Measurements from ENCODE around the gene B3GLCT.

The B3GLCT gene

GRCh38 chr13:31263346-31263745 is 63.6 kb downstream of the B3GLCT start:
- Histone ChIP-seq H3K36me3 (ENCODE audit: control insufficient read depth in 2 of 2, insufficient read depth in 2 of 2, low read length in 2 of 2) (no peaks in the 10 kb centered on the region), H3K4me3 (ENCODE audit: low read length in 2 of 2) (no peak overlapping the region), H3K27me3 (ENCODE audit: control insufficient read depth in 2 of 2, insufficient read depth in 2 of 2, low read length in 2 of 2) (no peaks in the 10 kb centered on the region), H3K9me3 (ENCODE audit: control insufficient read depth in 2 of 2, low read length in 2 of 2) (peaks cover 0 to 5% of the 10 kb centered on the region in 2 donors), H3K27ac (ENCODE audit: low read depth in 2 of 2, low read length in 2 of 2) (no peak overlapping the region), H3K9ac (ENCODE audit: low read depth in 1 of 2, low read length in 2 of 2) (no peak overlapping the region), H3K4me1 (ENCODE audit: control insufficient read depth in 2 of 2, insufficient read depth in 2 of 2, low read length in 2 of 2) (no peaks in the 10 kb centered on the region)

- no peak overlapping the region for H3K4me3 ChIP-seq (ENCODE audit: low read length in 2 of 2)
- H3K9me3 ChIP-seq (ENCODE audit: control insufficient read depth in 2 of 2, low read length in 2 of 2): no peaks in the 10 kb centered on the region
- H3K36me3 ChIP-seq (ENCODE audit: control insufficient read depth in 2 of 2, insufficient read depth in 2 of 2, low read length in 2 of 2): no peaks in the 10 kb centered on the region
- no peaks in the 10 kb centered on the region for H3K27me3 ChIP-seq (ENCODE audit: control insufficient read depth in 2 of 2, insufficient read depth in 2 of 2, low read length in 2 of 2)
- no peak overlapping the region for H3K27ac ChIP-seq (ENCODE audit: low read depth in 2 of 2, low read length in 2 of 2)
- no peak overlapping the region for H3K9ac ChIP-seq (ENCODE audit: low read depth in 1 of 2, low read length in 2 of 2)
- no peaks in the 10 kb centered on the region for H3K4me1 ChIP-seq (ENCODE audit: control insufficient read depth in 2 of 2, insufficient read depth in 2 of 2, low read length in 2 of 2)
Observed at GRCh38 chr13:31264151-31264550, 64.4 kb downstream of the B3GLCT start.

GRCh38 chr13:31267126-31267784 is 67.5 kb downstream of the B3GLCT start:
- H3K36me3 ChIP-seq (ENCODE audit: control insufficient read depth in 2 of 2, insufficient read depth in 2 of 2, low read length in 2 of 2): no peaks in the 10 kb centered on the region
- no peak overlapping the region for H3K27ac ChIP-seq (ENCODE audit: low read depth in 2 of 2, low read length in 2 of 2)
- H3K9me3 ChIP-seq (ENCODE audit: control insufficient read depth in 2 of 2, low read length in 2 of 2): no peaks in the 10 kb centered on the region
- H3K4me1 ChIP-seq (ENCODE audit: control insufficient read depth in 2 of 2, insufficient read depth in 2 of 2, low read length in 2 of 2): no peaks in the 10 kb centered on the region
- H3K27me3 ChIP-seq (ENCODE audit: control insufficient read depth in 2 of 2, insufficient read depth in 2 of 2, low read length in 2 of 2): no peaks in the 10 kb centered on the region
- H3K9ac ChIP-seq (ENCODE audit: low read depth in 1 of 2, low read length in 2 of 2): no peak overlapping the region
- no peak overlapping the region for H3K4me3 ChIP-seq (ENCODE audit: low read length in 2 of 2)

- H3K27ac ChIP-seq (ENCODE audit: low read depth in 2 of 2, low read length in 2 of 2): no peak overlapping the region
- H3K4me1 ChIP-seq (ENCODE audit: control insufficient read depth in 2 of 2, insufficient read depth in 2 of 2, low read length in 2 of 2): no peaks in the 10 kb centered on the region
- peaks cover 5% of the 10 kb centered on the region in 2 donors for H3K36me3 ChIP-seq (ENCODE audit: control insufficient read depth in 2 of 2, insufficient read depth in 2 of 2, low read length in 2 of 2)
- no peaks in the 10 kb centered on the region for H3K27me3 ChIP-seq (ENCODE audit: control insufficient read depth in 2 of 2, insufficient read depth in 2 of 2, low read length in 2 of 2)
- no peak overlapping the region for H3K4me3 ChIP-seq (ENCODE audit: low read length in 2 of 2)
- H3K9me3 ChIP-seq (ENCODE audit: control insufficient read depth in 2 of 2, low read length in 2 of 2): no peaks in the 10 kb centered on the region
- H3K9ac ChIP-seq (ENCODE audit: low read depth in 1 of 2, low read length in 2 of 2): no peak overlapping the region
Observed at GRCh38 chr13:31274390-31274789, 74.6 kb downstream of the B3GLCT start.

- no peaks in the 10 kb centered on the region for H3K27me3 ChIP-seq (ENCODE audit: control insufficient read depth in 2 of 2, insufficient read depth in 2 of 2, low read length in 2 of 2)
- peaks cover 5% of the 10 kb centered on the region in 2 donors for H3K36me3 ChIP-seq (ENCODE audit: control insufficient read depth in 2 of 2, insufficient read depth in 2 of 2, low read length in 2 of 2)
- no peak overlapping the region for H3K4me3 ChIP-seq (ENCODE audit: low read length in 2 of 2)
- H3K9me3 ChIP-seq (ENCODE audit: control insufficient read depth in 2 of 2, low read length in 2 of 2): no peaks in the 10 kb centered on the region
- no peak overlapping the region for H3K27ac ChIP-seq (ENCODE audit: low read depth in 2 of 2, low read length in 2 of 2)
- no peaks in the 10 kb centered on the region for H3K4me1 ChIP-seq (ENCODE audit: control insufficient read depth in 2 of 2, insufficient read depth in 2 of 2, low read length in 2 of 2)
- no peak overlapping the region for H3K9ac ChIP-seq (ENCODE audit: low read depth in 1 of 2, low read length in 2 of 2)
Observed at GRCh38 chr13:31276421-31276820, 76.6 kb downstream of the B3GLCT start.

GRCh38 chr13:31278869-31279268 is 79.1 kb downstream of the B3GLCT start:
- peaks cover 5% of the 10 kb centered on the region in 2 donors for H3K36me3 ChIP-seq (ENCODE audit: control insufficient read depth in 2 of 2, insufficient read depth in 2 of 2, low read length in 2 of 2)
- no peak overlapping the region for H3K4me3 ChIP-seq (ENCODE audit: low read length in 2 of 2)
- H3K4me1 ChIP-seq (ENCODE audit: control insufficient read depth in 2 of 2, insufficient read depth in 2 of 2, low read length in 2 of 2): no peaks in the 10 kb centered on the region
- H3K9me3 ChIP-seq (ENCODE audit: control insufficient read depth in 2 of 2, low read length in 2 of 2): no peaks in the 10 kb centered on the region
- no peak overlapping the region for H3K27ac ChIP-seq (ENCODE audit: low read depth in 2 of 2, low read length in 2 of 2)
- H3K27me3 ChIP-seq (ENCODE audit: control insufficient read depth in 2 of 2, insufficient read depth in 2 of 2, low read length in 2 of 2): no peaks in the 10 kb centered on the region
- no peak overlapping the region for H3K9ac ChIP-seq (ENCODE audit: low read depth in 1 of 2, low read length in 2 of 2)

- no peak overlapping the region for H3K27ac ChIP-seq (ENCODE audit: low read depth in 2 of 2, low read length in 2 of 2)
Observed at GRCh38 chr13:31282741-31283455, 83.1 kb downstream of the B3GLCT start.

GRCh38 chr13:31286930-31287329 is 87.2 kb downstream of the B3GLCT start:
- Histone ChIP-seq H3K9me3 (ENCODE audit: control insufficient read depth in 2 of 2, low read length in 2 of 2) (peaks cover 0 to 3% of the 10 kb centered on the region in 2 donors), H3K36me3 (ENCODE audit: control insufficient read depth in 2 of 2, insufficient read depth in 2 of 2, low read length in 2 of 2) (peaks cover 0 to 7% of the 10 kb centered on the region in 2 donors), H3K9ac (ENCODE audit: low read depth in 1 of 2, low read length in 2 of 2) (no peak overlapping the region), H3K4me3 (ENCODE audit: low read length in 2 of 2) (no peak overlapping the region), H3K4me1 (ENCODE audit: control insufficient read depth in 2 of 2, insufficient read depth in 2 of 2, low read length in 2 of 2) (no peaks in the 10 kb centered on the region), H3K27me3 (ENCODE audit: control insufficient read depth in 2 of 2, insufficient read depth in 2 of 2, low read length in 2 of 2) (no peaks in the 10 kb centered on the region), H3K27ac (ENCODE audit: low read depth in 2 of 2, low read length in 2 of 2) (no peak overlapping the region)

More at GRCh38 chr13:31282741-31283455, 83.1 kb downstream of the B3GLCT start:
- no peaks in the 10 kb centered on the region for H3K9me3 ChIP-seq (ENCODE audit: control insufficient read depth in 2 of 2, low read length in 2 of 2)
- peaks cover 0 to 2% of the 10 kb centered on the region in 2 donors for H3K36me3 ChIP-seq (ENCODE audit: control insufficient read depth in 2 of 2, insufficient read depth in 2 of 2, low read length in 2 of 2)
- no peak overlapping the region for H3K9ac ChIP-seq (ENCODE audit: low read depth in 1 of 2, low read length in 2 of 2)
- no peaks in the 10 kb centered on the region for H3K27me3 ChIP-seq (ENCODE audit: control insufficient read depth in 2 of 2, insufficient read depth in 2 of 2, low read length in 2 of 2)
- H3K4me1 ChIP-seq (ENCODE audit: control insufficient read depth in 2 of 2, insufficient read depth in 2 of 2, low read length in 2 of 2): no peaks in the 10 kb centered on the region
- H3K4me3 ChIP-seq (ENCODE audit: low read length in 2 of 2): no peak overlapping the region

GRCh38 chr13:31301119-31301518 is 101.3 kb downstream of the B3GLCT start:
- H3K27ac ChIP-seq (ENCODE audit: low read depth in 2 of 2, low read length in 2 of 2): no peak overlapping the region
- H3K4me3 ChIP-seq (ENCODE audit: low read length in 2 of 2): no peak overlapping the region

GRCh38 chr13:31310356-31310755 is 110.6 kb downstream of the B3GLCT start:
- H3K4me1 ChIP-seq (ENCODE audit: control insufficient read depth in 2 of 2, insufficient read depth in 2 of 2, low read length in 2 of 2): no peaks in the 10 kb centered on the region
- no peaks in the 10 kb centered on the region for H3K36me3 ChIP-seq (ENCODE audit: control insufficient read depth in 2 of 2, insufficient read depth in 2 of 2, low read length in 2 of 2)
- no peaks in the 10 kb centered on the region for H3K27me3 ChIP-seq (ENCODE audit: control insufficient read depth in 2 of 2, insufficient read depth in 2 of 2, low read length in 2 of 2)
- H3K9ac ChIP-seq (ENCODE audit: low read depth in 1 of 2, low read length in 2 of 2): no peak overlapping the region
- H3K9me3 ChIP-seq (ENCODE audit: control insufficient read depth in 2 of 2, low read length in 2 of 2): peaks cover 0 to 5% of the 10 kb centered on the region in 2 donors
- no peak overlapping the region for H3K27ac ChIP-seq (ENCODE audit: low read depth in 2 of 2, low read length in 2 of 2)
- no peak overlapping the region for H3K4me3 ChIP-seq (ENCODE audit: low read length in 2 of 2)

More at GRCh38 chr13:31301119-31301518, 101.3 kb downstream of the B3GLCT start:
- H3K27me3 ChIP-seq (ENCODE audit: control insufficient read depth in 2 of 2, insufficient read depth in 2 of 2, low read length in 2 of 2): no peaks in the 10 kb centered on the region
- H3K9me3 ChIP-seq (ENCODE audit: control insufficient read depth in 2 of 2, low read length in 2 of 2): no peaks in the 10 kb centered on the region
- H3K9ac ChIP-seq (ENCODE audit: low read depth in 1 of 2, low read length in 2 of 2): no peak overlapping the region
- H3K4me1 ChIP-seq (ENCODE audit: control insufficient read depth in 2 of 2, insufficient read depth in 2 of 2, low read length in 2 of 2): no peaks in the 10 kb centered on the region
- no peaks in the 10 kb centered on the region for H3K36me3 ChIP-seq (ENCODE audit: control insufficient read depth in 2 of 2, insufficient read depth in 2 of 2, low read length in 2 of 2)

All from mucosa of rectum (tissue), 2 donors.